Fibroblast of the aortic adventitia (primary cell): ENCODE data around the gene LRMDA. TPM values are rescaled to one million over a fixed set of nuclear protein-coding genes. Genes with fewer than 3 reads are reported as not detected.

Experiments
- DNase-seq: peaks from one replicate; pipeline ENCODE4 v3.0.0-alpha.2; 2010; ENCODE audit warnings: low read depth
- H3K4me3 ChIP-seq: 2 replicates; pipeline ENCODE4 v1.5.1; 2011; ENCODE audit warnings: low read depth, mild to moderate bottlenecking, control low read depth, low read length, moderate library complexity
- CTCF ChIP-seq: IDR thresholded peaks from 2 replicates; pipeline ENCODE4 v1.5.1; 2011; ENCODE audit warnings: mild to moderate bottlenecking, low read length, control low read depth, inconsistent platforms; ENCODE audit not compliant: insufficient read depth
- total RNA-seq: library from RNA; depleted of rRNA; stranded (reverse); fragments of >200 nt; gene quantifications from 2 replicates; pipeline ENCODE4 v1.2.3, GENCODE V29; 2012; ENCODE audit warnings: low replicate concordance

Gene LRMDA
- total RNA-seq, 1 donor, result 6.3 TPM

- H3K4me3 ChIP-seq, result no peak overlapping the region
- TF ChIP-seq CTCF, result no peak
- peak; percentile 48 for DNase-seq
These were observed 251.5 kb downstream of the LRMDA start for GRCh38 chr10:75682649-75683557.

- DNase-seq, result no peak
- TF ChIP-seq CTCF, result no peak
These were observed 253.8 kb downstream of the LRMDA start for GRCh38 chr10:75685187-75685586.

GRCh38 chr10:75688506-75689300, 257.3 kb downstream of the LRMDA start:
- DNase-seq, result no peak
- no peak for TF ChIP-seq CTCF
- no peak overlapping the region for H3K4me3 ChIP-seq

More at GRCh38 chr10:75685187-75685586, 253.8 kb downstream of the LRMDA start:
- H3K4me3 ChIP-seq, result no peak overlapping the region

- no peak for TF ChIP-seq CTCF
- no peak overlapping the region for H3K4me3 ChIP-seq
- no peak for DNase-seq
These were observed 262.1 kb downstream of the LRMDA start for GRCh38 chr10:75693489-75693888.

GRCh38 chr10:75694269-75694668, 262.8 kb downstream of the LRMDA start:
- no peak overlapping the region for H3K4me3 ChIP-seq
- TF ChIP-seq CTCF, result no peak

GRCh38 chr10:75694790-75695189, 263.4 kb downstream of the LRMDA start:
- no peak for TF ChIP-seq CTCF
- no peak for DNase-seq
- H3K4me3 ChIP-seq, result no peak overlapping the region

More at GRCh38 chr10:75694269-75694668, 262.8 kb downstream of the LRMDA start:
- no peak for DNase-seq
